PC-9 (cell line): ENCODE results near the gene RP2.

ENCODE experiments used
- CTCF ChIP-seq: fragments of 200-600 bp; sonication (generic); conservative IDR thresholded peaks from 2 replicates; pipeline ENCODE4 v1.6.1; 2017; ENCODE audit warnings: mixed run types, antibody characterized with exemption, mild to moderate bottlenecking, moderate library complexity
- EZH2 ChIP-seq: fragments of 200-600 bp; sonication (generic); IDR thresholded peaks from 2 replicates; pipeline ENCODE4 v1.8.0; 2017; ENCODE audit warnings: antibody characterized with exemption, low read depth

DNA sequence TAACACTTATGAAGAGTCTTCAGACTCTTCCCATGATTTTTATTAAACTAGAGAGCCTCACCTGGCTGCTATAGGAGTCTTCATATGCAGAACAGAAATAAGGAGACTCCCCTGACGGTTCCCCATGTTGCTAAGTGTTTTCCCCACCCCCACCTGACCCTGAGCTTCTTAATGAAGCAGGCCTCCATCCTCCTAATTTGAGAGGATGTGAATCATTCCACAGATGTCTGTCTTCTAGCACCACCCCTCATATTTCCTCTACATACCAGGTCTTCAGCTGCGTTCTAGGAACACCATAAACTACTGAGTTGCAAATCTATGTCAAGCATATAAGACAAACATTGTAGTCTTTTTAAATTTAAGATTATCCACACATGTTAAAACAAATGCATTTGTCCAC, 36.9 kb downstream of the RP2 start:
- TF ChIP-seq CTCF (no peak), EZH2 (no peak)
